Measurements from ENCODE around the gene PDZD7.

The PDZD7 gene

DNA sequence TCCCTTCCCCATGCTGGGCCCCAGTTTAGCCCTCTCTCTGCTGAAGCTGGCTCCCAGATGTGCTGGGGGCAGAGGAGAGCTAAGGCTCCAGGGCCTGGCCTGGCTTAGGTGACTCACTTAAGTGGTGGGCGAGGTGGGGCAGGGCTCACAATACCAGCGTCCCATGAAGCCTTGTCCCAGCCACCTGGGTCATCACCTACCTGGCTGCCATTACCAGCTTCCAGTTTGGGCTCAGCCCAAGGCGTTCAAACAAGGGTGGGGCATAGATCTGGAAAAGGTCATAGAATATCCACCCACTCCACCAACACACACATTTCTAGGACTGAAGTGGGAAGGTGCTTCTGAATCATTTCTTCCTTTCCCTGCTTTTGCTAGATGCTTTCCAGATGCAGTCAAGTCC lies 39.2 kb upstream of the PDZD7 start:
- Histone ChIP-seq H3K4me2 (peak overlapping the region; percentile 80 to 100 (median 89)), H3K27ac (peak overlapping the region; percentile 69 to 91 (median 90)), H3K9ac (peak overlapping the region; percentile 47 to 77 (median 68); a peak in 21 of 22 replicates), H3K4me3 (no peak overlapping the region), H4K20me1 (no peaks in the 10 kb centered on the region), H3K27me3 (peaks cover 0 to 9% (median 0%) of the 10 kb centered on the region in 11 experiments; a peak in 2 of 22 replicates), H3K36me3 (no peaks in the 10 kb centered on the region), H3K4me1 (peaks cover 57 to 84% (median 77%) of the 10 kb centered on the region in 10 experiments), H3K9me3 (replicated peaks in 1 of 11) (no peaks in the 10 kb centered on the region)
- no peak for TF ChIP-seq Cebpa-rat (IDR thresholded peaks at IDR 0.05)

DNA sequence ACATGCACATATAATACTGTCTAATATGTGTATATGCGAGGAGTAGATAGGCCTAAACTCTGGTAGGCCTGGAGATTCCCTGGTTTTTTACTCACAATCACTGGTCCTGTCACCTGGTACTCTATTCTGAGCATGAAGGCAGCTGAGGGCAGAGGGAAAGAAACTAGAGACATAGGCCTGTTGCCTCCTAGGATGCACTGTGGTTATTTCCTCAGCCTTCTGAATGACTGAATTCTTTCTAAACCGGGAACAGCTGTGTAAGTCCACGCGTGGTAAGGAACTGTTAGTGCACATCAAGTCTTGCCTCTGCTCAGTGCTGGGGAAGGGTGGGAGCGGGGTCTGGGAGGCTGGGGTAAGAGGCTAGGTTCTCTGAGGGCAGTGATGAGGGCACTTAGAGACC lies 38.5 kb upstream of the PDZD7 start:
- Histone ChIP-seq H3K27me3 (peaks cover 0 to 3% (median 0%) of the 10 kb centered on the region in 11 experiments; a peak in 1 of 22 replicates), H4K20me1 (no peaks in the 10 kb centered on the region), H3K4me1 (peaks cover 64 to 91% (median 84%) of the 10 kb centered on the region in 10 experiments), H3K9me3 (replicated peaks in 1 of 11) (no peaks in the 10 kb centered on the region), H3K27ac (peak overlapping the region in 9 of 11 experiments; percentile 7 to 99 (median 57); a peak in 16 of 22 replicates), H3K4me3 (no peak overlapping the region), H3K9ac (peak overlapping the region in 9 of 11 experiments; percentile 11 to 99 (median 34); a peak in 12 of 22 replicates), H3K4me2 (peak overlapping the region; percentile 4 to 100 (median 39); a peak in 19 of 22 replicates), H3K36me3 (no peaks in the 10 kb centered on the region)
- no peak for TF ChIP-seq Cebpa-rat (IDR thresholded peaks at IDR 0.05)

DNA sequence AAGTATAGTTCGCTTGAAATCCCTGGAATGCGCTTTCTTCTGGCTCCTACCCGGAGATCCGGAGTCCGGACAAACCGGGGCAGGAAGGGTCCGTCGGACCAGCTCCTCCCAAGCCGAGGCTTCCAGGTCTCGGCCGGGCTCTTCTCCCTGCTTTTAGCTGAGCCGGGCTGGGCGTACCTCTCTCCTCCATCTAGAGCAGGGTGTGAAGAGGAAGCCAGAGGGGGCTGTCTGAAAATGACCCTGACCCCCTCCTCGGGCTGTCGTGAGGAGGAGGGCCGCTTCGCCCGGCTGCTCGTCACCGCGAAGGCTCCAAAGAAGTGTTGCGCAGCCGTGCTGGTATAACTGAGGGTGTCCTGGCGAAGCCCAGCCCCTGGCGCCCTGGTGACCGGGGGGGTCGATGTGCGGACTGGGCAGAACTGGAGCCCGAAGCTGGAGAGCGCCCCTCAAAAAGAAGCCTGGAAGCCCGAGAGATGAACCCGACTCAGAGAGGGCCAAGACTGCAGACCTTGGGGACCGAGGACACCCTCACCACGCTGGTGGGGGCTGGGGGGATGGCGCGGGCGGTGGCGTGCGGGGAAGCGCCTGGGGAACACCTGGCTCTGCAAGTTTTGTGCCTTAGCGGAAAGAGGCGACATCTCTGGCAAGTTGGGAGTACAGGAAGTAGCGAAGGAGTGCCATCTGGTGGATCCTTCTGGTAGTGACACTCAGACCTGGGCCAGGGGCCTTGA lies 36.6 kb upstream of the PDZD7 start:
- Histone ChIP-seq H3K27me3 (no peaks in the 10 kb centered on the region; a peak in 1 of 22 replicates), H3K36me3 (no peaks in the 10 kb centered on the region), H3K9me3 (replicated peaks in 1 of 11) (no peaks in the 10 kb centered on the region), H3K27ac (peak overlapping the region in 10 of 11 experiments; percentile 60 to 99 (median 98); a peak in 20 of 22 replicates), H4K20me1 (no peaks in the 10 kb centered on the region), H3K4me1 (peaks cover 74 to 95% (median 90%) of the 10 kb centered on the region in 10 experiments), H3K4me2 (peak overlapping the region; percentile 96 to 100 (median 98)), H3K4me3 (peak overlapping the region; percentile 59 to 79 (median 68)), H3K9ac (peak overlapping the region; percentile 75 to 99 (median 96))
- no peak for TF ChIP-seq Cebpa-rat (IDR thresholded peaks at IDR 0.05)

DNA sequence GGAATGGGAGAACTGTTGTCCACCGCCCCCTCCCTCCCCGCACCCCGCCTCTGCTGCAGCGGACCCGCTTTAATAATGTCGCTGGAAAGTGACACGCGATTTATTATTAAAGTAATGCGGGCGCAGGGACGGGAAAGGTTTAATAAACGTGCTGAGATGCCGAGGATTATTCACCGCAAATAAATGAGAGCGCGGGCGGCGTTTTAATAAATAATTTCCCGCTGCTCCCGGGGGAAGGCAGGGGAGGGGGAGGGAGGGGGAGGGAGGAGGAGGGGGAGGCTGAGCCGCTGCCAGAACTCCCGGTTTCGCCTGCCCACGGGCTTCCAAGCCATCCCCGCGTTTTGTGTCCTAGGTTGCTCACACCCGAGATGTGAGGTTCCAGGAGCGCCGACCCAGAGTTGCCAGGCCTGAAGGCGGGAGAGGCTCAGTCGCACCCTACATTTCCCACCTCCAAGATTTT lies 36.0 kb upstream of the PDZD7 start:
- H3K27ac ChIP-seq: peak overlapping the region in 10 of 11 experiments; percentile 77 to 99 (median 98); a peak in 20 of 22 replicates
- no peaks in the 10 kb centered on the region for H4K20me1 ChIP-seq
- H3K9ac ChIP-seq: peak overlapping the region; percentile 75 to 99 (median 96)
- H3K4me2 ChIP-seq: peak overlapping the region; percentile 96 to 100 (median 98)
- H3K4me1 ChIP-seq: peaks cover 71 to 95% (median 90%) of the 10 kb centered on the region in 10 experiments
- no peaks in the 10 kb centered on the region; a peak in 1 of 22 replicates for H3K27me3 ChIP-seq
- H3K9me3 ChIP-seq (replicated peaks in 1 of 11): no peaks in the 10 kb centered on the region
- peak overlapping the region; percentile 59 to 79 (median 68) for H3K4me3 ChIP-seq
- no peaks in the 10 kb centered on the region for H3K36me3 ChIP-seq
- TF ChIP-seq Cebpa-rat (IDR thresholded peaks at IDR 0.05): no peak

DNA sequence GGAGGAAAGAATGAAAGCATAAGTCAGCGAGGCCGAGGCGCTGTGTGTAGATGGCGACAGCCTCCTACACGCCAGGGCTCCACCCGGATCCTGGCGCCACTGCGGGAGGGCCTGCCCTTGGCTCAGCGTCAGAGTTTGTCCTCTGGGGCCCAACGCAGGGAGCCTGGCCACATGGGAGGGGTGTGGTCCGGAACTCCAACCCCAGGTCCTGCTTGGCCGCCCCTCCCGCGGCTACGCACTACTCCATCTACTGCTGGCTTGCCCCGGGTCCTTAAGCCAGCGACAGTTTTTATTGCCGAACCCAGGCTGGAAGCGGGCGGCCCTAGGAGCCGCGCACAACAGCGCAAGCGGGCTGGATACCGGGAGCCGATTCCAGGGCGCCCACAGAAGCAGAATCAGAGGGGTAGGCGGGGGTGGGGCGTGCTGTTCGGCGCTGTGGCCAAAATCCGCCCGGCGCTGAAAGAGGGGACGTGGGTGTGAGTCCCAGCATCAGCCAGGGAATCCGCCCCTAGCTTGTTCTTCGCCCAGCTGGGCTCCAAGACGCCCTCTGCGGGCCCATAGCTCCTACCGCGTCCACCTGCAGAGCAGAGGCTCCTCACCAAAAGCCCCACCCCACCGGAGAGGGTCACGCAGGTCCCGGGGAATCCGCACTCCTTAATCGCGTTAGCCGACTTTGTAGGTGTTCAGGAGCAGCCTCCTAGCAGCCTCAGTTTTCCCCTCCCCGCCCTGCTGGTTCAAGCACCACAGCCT lies 35.4 kb upstream of the PDZD7 start:
- peak overlapping the region; percentile 70 to 99 (median 96) for H3K9ac ChIP-seq
- H4K20me1 ChIP-seq: no peaks in the 10 kb centered on the region
- peaks cover 65 to 94% (median 90%) of the 10 kb centered on the region in 10 experiments for H3K4me1 ChIP-seq
- no peaks in the 10 kb centered on the region for H3K36me3 ChIP-seq
- H3K4me3 ChIP-seq: peak overlapping the region; percentile 46 to 79 (median 68)
- H3K27me3 ChIP-seq: no peaks in the 10 kb centered on the region; a peak in 1 of 22 replicates
- peak overlapping the region; percentile 96 to 100 (median 98) for H3K4me2 ChIP-seq
- H3K27ac ChIP-seq: peak overlapping the region; percentile 38 to 99 (median 98); a peak in 21 of 22 replicates
- H3K9me3 ChIP-seq (replicated peaks in 1 of 11): no peaks in the 10 kb centered on the region
- no peak for TF ChIP-seq Cebpa-rat (IDR thresholded peaks at IDR 0.05)

DNA sequence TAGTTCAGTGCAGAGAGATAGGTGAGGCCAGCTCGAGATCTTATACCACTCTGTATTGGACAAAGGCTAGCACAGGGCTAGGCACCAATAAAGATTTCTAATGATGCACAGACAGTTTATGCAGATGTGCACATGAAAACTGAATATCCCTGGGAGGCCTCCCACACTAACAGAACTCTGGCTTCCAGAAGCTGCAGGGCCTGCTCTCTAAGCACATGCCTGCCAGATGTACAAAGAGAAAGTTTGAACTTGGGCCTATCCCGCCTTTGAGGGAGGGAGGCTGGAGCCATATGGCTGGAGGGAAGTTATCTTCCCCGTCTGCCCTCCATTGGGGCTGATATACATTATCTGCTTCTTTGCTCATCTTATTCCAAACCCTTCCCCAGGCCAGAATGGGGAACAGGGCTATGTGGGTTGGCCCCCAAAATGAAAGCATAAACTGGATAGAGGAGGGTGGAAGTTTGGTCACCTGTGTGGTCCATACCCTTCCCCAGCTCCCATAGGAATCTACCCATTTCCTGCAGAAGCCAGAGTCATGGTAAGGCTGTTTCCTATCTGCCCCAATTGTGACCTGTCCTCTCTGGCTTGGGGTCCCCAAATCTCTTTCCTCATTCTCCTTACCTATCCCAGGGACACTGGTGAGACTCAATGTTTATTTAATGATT lies 34.7 kb upstream of the PDZD7 start:
- Histone ChIP-seq H3K9me3 (replicated peaks in 1 of 11) (no peaks in the 10 kb centered on the region), H3K27me3 (no peaks in the 10 kb centered on the region; a peak in 1 of 22 replicates), H3K36me3 (no peaks in the 10 kb centered on the region), H3K4me2 (peak overlapping the region; percentile 96 to 100 (median 98)), H4K20me1 (no peaks in the 10 kb centered on the region), H3K4me1 (peaks cover 58 to 88% (median 83%) of the 10 kb centered on the region in 10 experiments), H3K9ac (peak overlapping the region; percentile 70 to 99 (median 96); a peak in 21 of 22 replicates), H3K27ac (peak overlapping the region; percentile 38 to 99 (median 98); a peak in 21 of 22 replicates), H3K4me3 (peak overlapping the region; percentile 46 to 79 (median 68))
- no peak for TF ChIP-seq Cebpa-rat (IDR thresholded peaks at IDR 0.05)

DNA sequence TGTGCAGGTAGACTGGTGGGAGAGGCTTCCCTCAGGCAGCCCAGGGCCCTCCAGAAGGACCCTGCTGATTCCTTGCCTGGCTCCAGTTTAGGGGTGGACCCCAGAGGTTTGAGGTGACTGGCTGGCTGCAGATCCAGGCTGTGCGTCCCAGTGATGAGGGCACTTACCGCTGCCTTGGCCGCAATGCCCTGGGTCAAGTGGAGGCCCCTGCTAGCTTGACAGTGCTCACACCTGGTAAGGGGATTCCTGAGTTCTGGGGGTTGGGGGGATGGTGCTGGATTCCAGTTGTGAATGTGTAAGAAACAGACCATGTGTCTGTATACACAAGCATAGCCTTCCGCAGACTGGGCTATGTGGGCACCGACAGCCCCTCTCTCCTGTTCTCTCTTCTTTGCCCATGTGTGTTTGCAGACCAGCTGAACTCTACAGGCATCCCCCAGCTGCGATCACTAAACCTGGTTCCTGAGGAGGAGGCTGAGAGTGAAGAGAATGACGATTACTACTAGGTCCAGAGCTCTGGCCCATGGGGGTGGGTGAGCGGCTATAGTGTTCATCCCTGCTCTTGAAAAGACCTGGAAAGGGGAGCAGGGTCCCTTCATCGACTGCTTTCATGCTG lies 33.6 kb upstream of the PDZD7 start:
- Histone ChIP-seq H3K4me1 (peaks cover 53 to 83% (median 77%) of the 10 kb centered on the region in 10 experiments), H3K9ac (peak overlapping the region in 9 of 11 experiments; percentile 94 to 99 (median 97); a peak in 17 of 22 replicates), H4K20me1 (peaks cover 0 to 4% (median 0%) of the 10 kb centered on the region in 11 experiments; a peak in 1 of 22 replicates), H3K4me3 (peak overlapping the region in 8 of 10 experiments; percentile 68 to 79 (median 76); a peak in 13 of 20 replicates), H3K9me3 (replicated peaks in 1 of 11) (no peaks in the 10 kb centered on the region), H3K36me3 (no peaks in the 10 kb centered on the region), H3K27me3 (no peaks in the 10 kb centered on the region; a peak in 1 of 22 replicates), H3K27ac (peak overlapping the region in 9 of 11 experiments; percentile 98 to 99 (median 98); a peak in 18 of 22 replicates), H3K4me2 (peak overlapping the region; percentile 96 to 100 (median 98))
- no peak for TF ChIP-seq Cebpa-rat (IDR thresholded peaks at IDR 0.05)

Data from BLaER1 treated with 17β-estradiol and CSF1 and Interleukin-3, amounts not matched to agents 10 nM and 100 nM (cell line).